ENCODE measurements around the gene GHR.

GHR gene

DNA sequence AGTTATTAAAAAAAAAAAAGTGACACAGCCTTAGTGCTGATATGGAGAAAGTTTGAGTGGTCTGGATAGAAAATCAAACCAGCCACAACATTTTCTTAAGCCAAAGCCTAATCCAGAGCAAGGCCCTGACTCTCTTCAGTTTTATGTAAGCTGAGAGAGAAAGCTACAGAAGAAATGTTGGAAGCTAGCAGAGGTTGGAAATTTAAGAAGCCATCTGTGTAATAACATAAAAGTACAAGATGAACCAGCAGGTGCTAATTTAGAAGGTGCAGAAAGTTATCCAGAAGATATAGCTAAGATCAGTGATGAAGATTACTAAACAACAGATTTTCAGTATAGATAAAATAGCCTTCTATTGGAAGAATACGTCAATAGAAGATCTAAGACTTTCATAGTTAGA is 102.9 kb downstream of the GHR start:
- TF ChIP-seq, protein P1, sequence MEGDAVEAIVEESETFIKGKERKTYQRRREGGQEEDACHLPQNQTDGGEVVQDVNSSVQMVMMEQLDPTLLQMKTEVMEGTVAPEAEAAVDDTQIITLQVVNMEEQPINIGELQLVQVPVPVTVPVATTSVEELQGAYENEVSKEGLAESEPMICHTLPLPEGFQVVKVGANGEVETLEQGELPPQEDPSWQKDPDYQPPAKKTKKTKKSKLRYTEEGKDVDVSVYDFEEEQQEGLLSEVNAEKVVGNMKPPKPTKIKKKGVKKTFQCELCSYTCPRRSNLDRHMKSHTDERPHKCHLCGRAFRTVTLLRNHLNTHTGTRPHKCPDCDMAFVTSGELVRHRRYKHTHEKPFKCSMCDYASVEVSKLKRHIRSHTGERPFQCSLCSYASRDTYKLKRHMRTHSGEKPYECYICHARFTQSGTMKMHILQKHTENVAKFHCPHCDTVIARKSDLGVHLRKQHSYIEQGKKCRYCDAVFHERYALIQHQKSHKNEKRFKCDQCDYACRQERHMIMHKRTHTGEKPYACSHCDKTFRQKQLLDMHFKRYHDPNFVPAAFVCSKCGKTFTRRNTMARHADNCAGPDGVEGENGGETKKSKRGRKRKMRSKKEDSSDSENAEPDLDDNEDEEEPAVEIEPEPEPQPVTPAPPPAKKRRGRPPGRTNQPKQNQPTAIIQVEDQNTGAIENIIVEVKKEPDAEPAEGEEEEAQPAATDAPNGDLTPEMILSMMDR (IDR thresholded peaks at IDR 0.05; ENCODE audit: low read depth, low read length, missing control alignments): no peak
- H3K4me3 ChIP-seq (ENCODE audit: low read depth, low read length): no peak overlapping the region
- no peak for DNase-seq (ENCODE audit: low read depth)

DNA sequence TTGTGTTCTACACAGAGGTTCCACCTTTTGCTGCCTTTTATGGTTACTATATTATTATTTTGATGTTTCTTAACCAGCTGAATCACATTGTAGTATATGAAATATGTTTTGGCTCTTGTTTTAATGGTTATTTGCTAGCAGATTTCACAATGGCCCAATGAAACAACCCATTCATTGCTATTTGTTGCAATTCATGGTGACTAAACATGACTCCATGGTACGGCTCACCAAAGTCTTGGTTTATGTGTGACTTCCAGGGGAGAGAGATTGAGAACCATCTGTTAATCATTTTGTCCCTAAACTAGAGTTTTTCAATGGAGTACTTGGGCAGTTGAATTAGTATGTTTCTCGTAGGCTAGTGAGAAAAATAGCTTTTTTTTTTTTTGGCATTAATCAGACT is 108.4 kb downstream of the GHR start:
- TF ChIP-seq, protein P1 (IDR thresholded peaks at IDR 0.05; ENCODE audit: low read depth, low read length, missing control alignments): no peak
- no peak overlapping the region for H3K4me3 ChIP-seq (ENCODE audit: low read depth, low read length)
- DNase-seq (ENCODE audit: low read depth): no peak

DNA sequence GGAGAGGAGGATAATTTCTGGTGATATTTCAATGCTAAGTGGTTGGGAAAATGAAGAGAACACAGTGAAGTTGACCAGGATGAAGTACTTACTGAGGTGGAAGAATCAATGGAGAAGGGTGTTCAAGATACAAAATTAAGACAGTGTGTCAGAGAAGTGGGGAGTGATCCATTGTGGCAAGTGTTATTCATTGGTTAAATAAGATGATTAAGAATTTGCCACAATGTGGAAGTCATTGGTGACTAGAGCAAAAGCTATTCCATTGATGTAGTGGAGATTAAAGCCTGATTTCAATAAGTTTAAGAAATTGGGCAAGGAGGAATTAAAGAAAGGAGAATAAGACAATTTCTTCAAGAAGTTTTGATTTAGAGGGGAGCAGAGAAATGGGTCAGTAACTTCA is 118.9 kb downstream of the GHR start:
- TF ChIP-seq, protein P1 (IDR thresholded peaks at IDR 0.05; ENCODE audit: low read depth, low read length, missing control alignments): no peak
- no peak overlapping the region for H3K4me3 ChIP-seq (ENCODE audit: low read depth, low read length)
- no peak for DNase-seq (ENCODE audit: low read depth)

DNA sequence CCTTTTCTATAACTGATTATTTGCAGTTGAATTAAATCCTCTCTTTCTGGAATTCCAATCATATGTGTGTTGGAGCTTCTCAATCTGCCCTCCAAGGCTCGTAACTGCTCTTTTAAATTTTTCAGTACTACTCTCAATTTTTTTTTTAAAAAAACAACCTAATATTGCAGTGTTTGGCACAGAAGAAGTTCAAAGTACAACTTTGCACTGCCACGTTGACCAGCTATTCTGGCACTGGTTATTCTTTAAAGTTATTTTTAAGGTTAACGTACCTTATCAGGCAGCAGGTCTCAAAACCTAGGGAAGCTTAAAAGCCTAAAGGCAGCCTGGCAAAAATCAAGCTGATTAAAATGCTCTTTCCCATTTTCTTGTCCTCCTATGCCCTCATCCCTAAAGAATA is 120.5 kb downstream of the GHR start:
- no peak for DNase-seq (ENCODE audit: low read depth)
- TF ChIP-seq, protein P1 (IDR thresholded peaks at IDR 0.05; ENCODE audit: low read depth, low read length, missing control alignments): no peak
- H3K4me3 ChIP-seq (ENCODE audit: low read depth, low read length): no peak overlapping the region

DNA sequence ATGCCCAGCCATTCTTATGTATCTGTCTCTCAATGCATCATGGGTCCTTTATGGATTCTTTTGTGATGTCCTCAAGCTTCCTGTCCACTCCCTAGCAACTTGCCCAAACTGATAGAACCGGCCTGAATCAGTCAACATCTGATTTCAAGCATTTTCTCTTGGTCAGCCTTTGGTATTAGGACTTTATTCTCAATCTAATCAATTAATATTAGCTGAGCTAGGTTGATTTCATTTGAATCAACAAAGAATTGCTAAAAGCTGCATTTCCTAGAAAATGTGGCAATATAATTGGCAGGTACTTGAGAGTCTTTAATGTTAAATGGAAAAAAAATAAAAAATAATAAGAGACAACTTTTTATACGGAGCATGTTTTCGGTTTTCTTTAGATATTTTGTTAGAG is 121.8 kb downstream of the GHR start:
- H3K4me3 ChIP-seq (ENCODE audit: low read depth, low read length): no peak overlapping the region
- TF ChIP-seq, protein P1 (IDR thresholded peaks at IDR 0.05; ENCODE audit: low read depth, low read length, missing control alignments): no peak
- no peak for DNase-seq (ENCODE audit: low read depth)

DNA sequence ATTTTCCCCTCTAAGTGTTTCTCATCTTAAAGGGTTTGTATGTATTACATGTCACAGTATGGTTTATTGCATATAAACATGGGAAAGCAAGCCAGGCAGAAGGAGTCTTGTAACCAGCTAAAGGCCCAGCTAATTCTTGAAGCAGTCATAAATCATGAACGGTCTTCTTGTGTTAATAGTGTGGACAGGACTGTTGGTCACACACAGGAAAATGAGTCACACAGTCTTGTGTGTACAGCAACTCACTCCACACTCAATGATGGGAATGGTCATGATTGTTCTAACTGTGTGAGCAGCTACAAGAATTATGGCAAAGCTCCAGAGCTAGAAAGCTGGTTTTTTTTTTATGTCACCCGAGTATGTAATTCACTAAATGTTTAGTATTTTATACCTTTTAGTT is 123.9 kb downstream of the GHR start:
- DNase-seq (ENCODE audit: low read depth): no peak
- no peak overlapping the region for H3K4me3 ChIP-seq (ENCODE audit: low read depth, low read length)
- TF ChIP-seq, protein P1 (IDR thresholded peaks at IDR 0.05; ENCODE audit: low read depth, low read length, missing control alignments): no peak

DNA sequence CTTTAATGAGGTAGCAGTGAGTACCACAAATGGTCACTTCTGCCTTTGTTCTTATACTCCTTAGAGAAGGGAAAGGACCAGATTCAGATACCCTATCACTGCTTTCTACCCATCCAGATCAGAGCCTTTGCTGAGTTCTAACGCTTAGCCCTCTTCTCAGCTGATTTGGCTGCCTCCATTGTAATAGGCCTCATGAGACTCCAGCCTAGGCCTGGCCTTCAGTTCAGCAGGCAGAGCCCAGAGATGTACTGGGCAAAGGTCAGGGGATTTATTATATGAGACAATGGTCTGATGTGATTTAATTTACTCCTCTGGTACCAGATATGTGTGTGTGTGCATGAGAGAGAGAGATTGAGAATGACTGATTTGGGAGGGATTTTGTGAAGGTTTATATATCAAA is 124.7 kb downstream of the GHR start:
- no peak overlapping the region for H3K4me3 ChIP-seq (ENCODE audit: low read depth, low read length)
- DNase-seq (ENCODE audit: low read depth): no peak
- TF ChIP-seq, protein P1 (IDR thresholded peaks at IDR 0.05; ENCODE audit: low read depth, low read length, missing control alignments): no peak
